HuH-7.5 (cell line): Measurements from ENCODE around the gene PLEKHA3.
A peak's percentile ranks its signal among the peaks of the same experiment; 100 is the strongest.

ENCODE experiments used
- DNase-seq: peaks from one replicate; pipeline ENCODE4 v3.0.0; 2011; ENCODE audit warnings: low spot score

The PLEKHA3 gene

DNA sequence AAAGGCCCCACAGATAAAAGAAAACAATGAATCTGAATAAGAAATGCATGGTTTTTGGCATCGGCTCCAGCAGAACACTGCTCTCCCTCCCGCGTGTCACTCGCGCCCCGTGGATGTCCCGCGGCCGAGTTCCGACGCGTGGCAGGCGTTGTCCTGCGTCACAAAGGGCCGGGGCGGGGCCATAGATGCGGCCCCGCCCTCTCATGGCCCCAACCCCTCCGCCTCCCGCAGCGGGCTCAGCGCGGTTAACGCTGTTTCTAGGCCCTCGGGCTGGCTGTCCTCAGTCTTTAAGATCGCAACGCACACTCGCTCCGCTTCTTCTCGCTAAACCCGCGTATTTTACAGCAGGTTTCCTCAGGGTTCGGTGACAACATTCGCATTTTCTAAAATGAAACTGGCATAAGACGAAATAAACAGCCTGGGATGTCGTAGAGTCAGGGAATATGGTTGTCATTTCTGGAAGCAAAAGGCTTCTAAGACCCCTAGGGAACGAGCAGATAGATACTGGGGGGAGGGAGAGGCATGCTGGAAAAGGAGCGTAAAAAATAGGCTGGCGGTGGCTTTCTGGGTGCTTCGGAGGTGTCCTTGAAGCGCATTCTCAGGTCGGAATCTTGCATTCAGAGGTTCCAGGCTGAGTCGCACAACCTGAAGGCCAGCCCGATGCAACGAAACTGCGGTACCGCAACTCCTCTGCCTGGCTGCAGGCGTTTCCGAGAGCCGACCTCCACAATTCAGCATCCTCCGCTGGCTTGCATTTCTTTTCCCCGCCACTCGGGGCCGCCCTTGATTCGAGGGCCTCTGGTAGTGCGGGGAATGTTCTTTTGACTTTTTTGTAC is 1.6 kb upstream of the PLEKHA3 start, which contains the start of gene FKBP7:
FKBP7 (minus strand) TSS at position 162 of the 836 bp plus-strand sequence; CDS start at position 61, 101 bp downstream.
- peak; percentile 56 for DNase-seq

DNA sequence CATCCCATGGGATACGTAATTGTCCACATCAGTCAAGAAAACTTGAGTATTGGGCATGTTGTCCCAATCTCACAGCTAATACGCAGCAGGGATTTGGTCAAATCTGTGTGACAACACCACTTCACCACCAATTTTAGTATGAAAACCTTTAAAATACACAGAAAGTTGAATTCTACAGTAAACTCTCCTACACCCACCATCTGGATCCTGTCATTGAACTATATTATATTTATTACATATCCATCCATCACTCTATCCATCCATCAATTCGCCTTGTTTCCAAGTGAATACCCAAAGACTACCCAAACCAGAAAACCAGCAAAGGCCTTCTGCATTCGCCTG is 1.0 kb upstream of the PLEKHA3 start:
- DNase-seq, result no peak

- DNase-seq, result no peak
Measured at GRCh38 chr2:178479758-178480226, 465 bp upstream of the PLEKHA3 start.

- no peak for DNase-seq
Measured at GRCh38 chr2:178482437-178482836, 2.2 kb downstream of the PLEKHA3 start.

- no peak for DNase-seq
Measured at GRCh38 chr2:178484245-178485041, 4.2 kb downstream of the PLEKHA3 start.

DNA sequence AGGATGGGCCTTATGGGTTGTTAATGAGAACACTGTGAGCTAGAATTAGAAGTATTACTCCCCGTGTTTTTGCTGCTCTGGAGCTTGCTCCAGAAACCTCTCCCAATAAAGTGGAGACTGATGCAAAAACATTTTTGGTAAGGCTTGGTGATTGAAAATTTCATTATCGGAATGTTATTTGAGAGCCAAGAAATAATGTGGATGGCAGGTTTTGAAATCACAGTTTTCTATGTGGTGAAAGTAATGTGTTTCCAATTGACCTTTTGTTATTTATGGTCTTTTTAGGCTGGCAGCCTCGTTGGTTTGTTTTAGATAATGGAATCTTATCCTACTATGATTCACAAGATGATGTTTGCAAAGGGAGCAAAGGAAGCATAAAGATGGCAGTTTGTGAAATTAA is 5.1 kb downstream of the PLEKHA3 start:
- no peak for DNase-seq

- DNase-seq, result no peak
Measured at GRCh38 chr2:178491612-178492011, 11.4 kb downstream of the PLEKHA3 start.

- DNase-seq, result no peak
Measured at GRCh38 chr2:178496049-178496448, 15.8 kb downstream of the PLEKHA3 start.

GRCh38 chr2:178498137-178498536 is 17.9 kb downstream of the PLEKHA3 start:
- DNase-seq, result no peak

DNA sequence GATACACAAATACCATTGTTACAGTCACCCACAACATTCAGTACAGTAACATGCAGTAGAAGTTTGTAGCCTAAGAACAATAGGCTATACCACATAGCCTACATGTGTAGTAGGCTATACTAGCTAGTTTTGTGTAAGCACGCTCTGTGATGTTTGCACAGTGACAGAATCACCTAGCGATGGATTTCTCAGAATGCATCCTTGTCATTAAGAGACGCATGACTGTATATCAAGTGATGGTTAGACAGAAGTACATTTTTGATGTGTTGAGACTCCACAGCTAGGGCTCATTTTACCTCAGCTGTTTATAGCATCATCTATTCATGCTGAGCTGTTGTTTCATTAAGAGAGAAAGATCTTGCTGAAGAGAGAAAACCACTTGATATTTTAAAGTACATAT is 19.4 kb downstream of the PLEKHA3 start:
- no peak for DNase-seq

GRCh38 chr2:178502751-178503150 is 22.5 kb downstream of the PLEKHA3 start:
- no peak for DNase-seq

DNA sequence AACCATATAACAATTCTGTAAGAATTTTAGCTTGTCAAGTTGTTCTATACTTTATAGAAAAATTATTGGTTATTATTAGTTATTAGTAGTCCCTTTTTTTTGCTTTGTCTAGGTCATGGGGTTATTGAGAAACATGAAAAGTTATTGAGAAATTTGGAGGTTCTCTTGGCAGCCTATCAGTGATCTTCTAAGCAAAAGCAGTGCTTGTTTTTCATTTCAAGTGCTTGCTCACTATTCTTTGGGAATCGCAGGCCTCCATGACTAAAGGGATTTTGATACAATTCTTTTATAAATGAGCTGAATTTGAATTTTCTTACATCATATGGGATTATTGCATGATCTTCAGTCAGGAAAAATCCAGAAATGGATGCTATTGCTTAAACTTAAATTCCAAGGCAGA is 25.8 kb downstream of the PLEKHA3 start:
- DNase-seq, result no peak

DNA sequence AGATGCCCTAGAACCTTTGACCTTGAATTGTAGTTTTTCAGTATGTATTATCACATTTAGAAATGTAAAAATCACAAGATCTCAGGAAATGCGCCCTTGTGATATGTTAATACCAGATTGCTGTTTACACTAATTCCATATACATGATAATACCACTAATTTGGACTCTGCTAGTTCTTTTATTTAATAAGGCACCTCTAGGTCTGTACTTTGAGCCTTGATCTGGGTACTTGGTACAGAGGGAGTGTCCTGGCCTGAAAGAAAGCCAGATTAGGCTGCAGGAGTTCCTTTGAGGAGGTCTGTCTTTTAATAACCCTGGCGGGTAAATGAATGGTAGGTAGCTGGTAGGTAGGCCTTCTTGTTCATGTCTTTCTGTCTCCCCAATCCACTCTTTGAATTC is 26.3 kb downstream of the PLEKHA3 start:
- no peak for DNase-seq

GRCh38 chr2:178506949-178507348 is 26.7 kb downstream of the PLEKHA3 start:
- no peak for DNase-seq

DNA sequence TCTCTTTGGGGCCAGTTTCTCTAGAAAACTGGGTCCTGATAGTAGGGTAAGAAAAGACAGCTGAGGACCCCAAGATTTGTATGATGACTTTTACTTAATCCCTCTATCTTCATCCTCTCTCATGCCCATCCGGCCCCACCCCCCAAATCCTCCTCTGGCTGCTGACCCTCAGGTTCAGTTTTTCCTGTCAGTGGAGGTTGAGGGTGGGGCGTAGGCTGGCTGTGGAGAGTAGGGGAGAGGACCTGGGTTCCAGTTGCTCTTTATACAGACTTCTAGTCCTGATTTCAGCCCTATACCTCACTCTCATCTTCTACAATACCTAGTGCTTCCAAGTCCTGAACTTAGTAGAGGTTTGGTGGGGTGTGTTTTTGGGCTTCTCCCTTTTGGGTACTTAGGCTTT is 28.4 kb downstream of the PLEKHA3 start:
- no peak for DNase-seq

- DNase-seq, result no peak
Measured at GRCh38 chr2:178510384-178510783, 30.1 kb downstream of the PLEKHA3 start.

DNA sequence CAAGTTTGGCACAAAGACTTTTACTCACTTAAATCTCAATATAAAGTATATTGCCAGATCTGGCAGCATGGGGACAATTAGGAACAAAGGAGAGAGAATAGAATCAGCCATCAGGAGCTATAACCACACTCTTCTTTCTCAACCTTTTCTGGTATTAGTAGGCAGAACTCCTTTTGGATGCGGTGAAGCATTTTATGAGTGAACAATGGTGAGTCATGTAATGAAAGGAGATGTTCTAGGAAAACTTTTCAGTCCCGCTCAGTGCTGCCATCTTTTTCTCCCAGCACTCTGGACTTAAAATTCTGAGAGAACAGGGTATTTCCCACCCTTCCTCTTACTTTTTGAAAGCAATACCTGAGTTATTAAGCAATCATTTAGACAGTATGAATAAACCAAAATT is 32.2 kb downstream of the PLEKHA3 start:
- DNase-seq, result no peak

DNA sequence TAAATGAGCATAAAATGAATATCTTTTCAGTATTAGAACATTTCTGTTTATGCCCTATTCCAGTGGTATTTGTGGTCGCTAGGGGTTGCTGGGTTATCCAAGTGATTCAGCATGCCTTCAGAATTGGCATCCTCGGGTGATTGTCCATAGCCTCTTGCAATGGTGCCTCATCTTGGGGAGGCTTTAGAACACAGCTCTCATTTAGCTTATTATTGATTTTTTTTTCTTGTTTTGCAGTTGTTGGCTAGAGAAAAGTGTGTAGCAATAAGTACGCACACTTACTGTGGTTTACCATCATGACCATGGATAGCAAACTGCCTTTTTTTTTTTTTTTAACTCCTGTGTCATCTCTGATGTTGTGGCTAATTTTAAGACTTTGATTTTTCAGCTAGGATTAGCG is 33.6 kb downstream of the PLEKHA3 start:
- no peak for DNase-seq

DNA sequence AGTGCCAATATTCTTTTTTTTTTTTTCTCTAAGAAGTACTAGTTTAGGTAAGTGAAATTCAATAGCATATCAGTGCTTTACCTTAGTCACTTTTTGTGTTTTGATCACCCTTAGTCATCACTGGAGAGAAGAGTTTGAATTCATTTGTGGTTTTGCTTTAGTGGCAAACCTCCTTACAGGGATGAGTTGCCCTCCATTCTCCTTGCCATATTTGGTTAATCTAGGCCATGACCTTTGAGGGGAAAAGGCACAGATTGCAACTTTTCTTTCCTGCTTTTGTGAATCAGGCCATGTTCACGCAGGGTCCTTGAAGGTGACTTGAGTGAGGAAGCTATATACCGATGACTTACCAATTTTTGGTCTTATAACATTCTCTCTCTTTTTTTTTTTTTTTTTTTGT is 34.4 kb downstream of the PLEKHA3 start:
- no peak for DNase-seq

DNA sequence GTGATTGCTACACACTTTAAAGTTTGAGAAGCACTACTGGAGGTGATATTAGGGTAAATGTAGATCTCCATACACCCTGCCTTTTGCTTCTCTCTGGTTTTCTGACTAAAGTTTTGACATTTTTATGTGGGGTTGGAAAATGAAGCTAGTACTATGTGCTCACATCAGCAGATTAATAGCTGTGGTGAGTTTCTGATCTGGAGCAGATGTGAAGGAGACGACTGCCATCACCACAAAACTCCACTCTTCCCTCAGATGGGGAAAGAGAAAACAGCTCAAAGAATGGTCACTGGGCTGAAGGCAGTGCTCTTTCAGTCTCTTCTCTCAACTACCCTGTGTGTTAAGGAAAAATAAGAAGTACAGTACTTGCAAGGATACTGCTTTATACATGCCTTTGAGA is 37.2 kb downstream of the PLEKHA3 start:
- DNase-seq, result no peak

GRCh38 chr2:178521304-178522150 is 41.3 kb downstream of the PLEKHA3 start:
- DNase-seq, result no peak

GRCh38 chr2:178522950-178523595 is 42.8 kb downstream of the PLEKHA3 start:
- DNase-seq, result peak; percentile 56
